ENCODE measurements around the gene JAZF1.

DNA sequence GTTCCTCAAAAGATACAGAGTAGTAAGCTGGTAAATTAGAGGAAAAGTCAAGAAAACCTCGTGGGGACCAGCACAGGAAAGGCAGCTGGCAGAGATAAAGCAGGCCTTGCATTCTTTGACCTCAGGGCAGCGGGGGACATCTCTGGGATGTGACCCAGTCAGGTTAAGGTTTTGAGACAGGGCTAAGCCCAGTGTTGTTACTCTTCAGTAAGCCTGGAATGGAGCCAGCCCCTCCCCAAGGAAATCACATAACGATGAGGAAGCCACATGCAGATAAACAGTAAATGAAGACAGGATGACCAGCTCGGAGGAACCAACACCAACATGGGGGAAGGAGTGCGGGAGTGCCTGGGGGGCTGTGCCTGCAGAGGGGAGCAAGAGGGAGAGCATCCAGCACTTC is 99.6 kb downstream of the JAZF1 start:
- TF ChIP-seq, protein P1, sequence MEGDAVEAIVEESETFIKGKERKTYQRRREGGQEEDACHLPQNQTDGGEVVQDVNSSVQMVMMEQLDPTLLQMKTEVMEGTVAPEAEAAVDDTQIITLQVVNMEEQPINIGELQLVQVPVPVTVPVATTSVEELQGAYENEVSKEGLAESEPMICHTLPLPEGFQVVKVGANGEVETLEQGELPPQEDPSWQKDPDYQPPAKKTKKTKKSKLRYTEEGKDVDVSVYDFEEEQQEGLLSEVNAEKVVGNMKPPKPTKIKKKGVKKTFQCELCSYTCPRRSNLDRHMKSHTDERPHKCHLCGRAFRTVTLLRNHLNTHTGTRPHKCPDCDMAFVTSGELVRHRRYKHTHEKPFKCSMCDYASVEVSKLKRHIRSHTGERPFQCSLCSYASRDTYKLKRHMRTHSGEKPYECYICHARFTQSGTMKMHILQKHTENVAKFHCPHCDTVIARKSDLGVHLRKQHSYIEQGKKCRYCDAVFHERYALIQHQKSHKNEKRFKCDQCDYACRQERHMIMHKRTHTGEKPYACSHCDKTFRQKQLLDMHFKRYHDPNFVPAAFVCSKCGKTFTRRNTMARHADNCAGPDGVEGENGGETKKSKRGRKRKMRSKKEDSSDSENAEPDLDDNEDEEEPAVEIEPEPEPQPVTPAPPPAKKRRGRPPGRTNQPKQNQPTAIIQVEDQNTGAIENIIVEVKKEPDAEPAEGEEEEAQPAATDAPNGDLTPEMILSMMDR (IDR thresholded peaks at IDR 0.05): no peak
- TF ChIP-seq ZFX (IDR thresholded peaks at IDR 0.05; ENCODE audit: borderline replicate concordance): no peak

All from 22Rv1 (cell line).